HEK293T (cell line): ENCODE data around the gene ANKS1B.

Source experiments
- BHLHE40 ChIP-seq: fragments of 450-650 bp; IDR thresholded peaks from 2 replicates; pipeline ENCODE4 v1.6.1; 2016; ENCODE audit warnings: mild to moderate bottlenecking, moderate library complexity, borderline replicate concordance
- CTBP1 ChIP-seq: fragments of 450-650 bp; IDR thresholded peaks from 2 replicates; pipeline ENCODE4 v1.6.1; 2016; ENCODE audit warnings: borderline replicate concordance
- FOXA1 ChIP-seq: fragments of 450-650 bp; IDR thresholded peaks from 2 replicates; pipeline ENCODE4 v1.6.1; 2016; ENCODE audit warnings: mild to moderate bottlenecking
- FOXK2 ChIP-seq: fragments of 450-650 bp; IDR thresholded peaks from 2 replicates; pipeline ENCODE4 v1.6.1; 2016; ENCODE audit warnings: mild to moderate bottlenecking
- FOXM1 ChIP-seq: fragments of 450-650 bp; IDR thresholded peaks from 2 replicates; pipeline ENCODE4 v1.6.1; 2017; ENCODE audit warnings: mild to moderate bottlenecking, borderline replicate concordance
- HDGF ChIP-seq: fragments of 450-650 bp; IDR thresholded peaks from 2 replicates; pipeline ENCODE4 v1.6.1; 2017; ENCODE audit warnings: antibody characterized with exemption, borderline replicate concordance
- LEF1 ChIP-seq: fragments of 450-650 bp; IDR thresholded peaks from 2 replicates; pipeline ENCODE4 v1.6.1; 2017; ENCODE audit warnings: mild to moderate bottlenecking, borderline replicate concordance
- SP1 ChIP-seq: fragments of 450-650 bp; IDR thresholded peaks from 2 replicates; pipeline ENCODE4 v1.6.1; 2017
- TARDBP ChIP-seq: fragments of 450-650 bp; IDR thresholded peaks from 2 replicates; pipeline ENCODE4 v1.6.1; 2016

DNA sequence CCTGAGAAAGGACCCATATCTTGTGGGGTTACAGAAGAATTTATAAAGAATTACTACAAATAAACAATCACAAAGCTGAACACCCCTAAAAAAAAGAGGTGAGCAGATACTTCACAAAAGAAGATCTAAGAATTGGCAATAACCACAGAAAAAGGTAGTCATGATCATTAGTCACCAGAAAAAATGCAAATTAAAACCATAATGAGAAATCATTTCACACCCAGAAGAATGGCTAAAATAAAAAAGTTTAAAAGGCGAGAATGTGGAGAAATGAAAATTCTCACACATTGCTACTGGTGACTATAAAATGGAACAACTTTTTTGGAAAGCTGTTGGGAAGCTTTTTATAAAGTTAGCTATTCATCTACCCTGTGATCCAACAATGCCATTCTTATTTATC, 545.3 kb downstream of the ANKS1B start:
- TF ChIP-seq FOXA1 (no peak), TARDBP (no peak), FOXM1 (no peak), BHLHE40 (no peak), FOXK2 (no peak), CTBP1 (no peak), SP1 (no peak), LEF1 (no peak), HDGF (no peak)
